SH-SY5Y (cell line): ENCODE results near the gene ATP9A.

ENCODE experiments used
- GATA2 ChIP-seq: IDR thresholded peaks from 2 replicates; pipeline ENCODE4 v1.6.1; 2011; ENCODE audit warnings: mild to moderate bottlenecking, low read depth, low read length
- GATA3 ChIP-seq: IDR thresholded peaks from 2 replicates; pipeline ENCODE4 v1.6.1; 2011; ENCODE audit warnings: low read depth, mild to moderate bottlenecking, low read length, moderate library complexity

- no peak for TF ChIP-seq GATA2
- TF ChIP-seq GATA3 = no peak
Measured at GRCh38 chr20:51763965-51764602, 4.1 kb downstream of the ATP9A start.
